Activated CD8-positive, alpha-beta T cell treated with anti-CD3 and anti-CD28 coated beads for 36 hours (primary cell): ENCODE data around the gene NKD2. TPM values are rescaled to one million over a fixed set of nuclear protein-coding genes. Genes with fewer than 3 reads are reported as not detected.

Experiments
- ATAC-seq: fragments of 200-7000 bp; cut with Tn5 transposase; one replicate; pipeline ENCODE4 v1.10.0; 2021; ENCODE audit warnings: mild to moderate bottlenecking, moderate library complexity
- CTCF ChIA-PET: fragments of 350-600 bp; sonication (Branson Sonifier 250); formaldehyde crosslinking; loops from one replicate; lab custom pipeline; 2021; ENCODE audit warnings: antibody characterized with exemption; lab: Charles Lee
- POLR2A ChIA-PET: fragments of 350-600 bp; sonication (Branson Sonifier 250); formaldehyde crosslinking; loops from one replicate; lab custom pipeline; 2021; ENCODE audit warnings: antibody characterized with exemption; lab: Charles Lee
- DNase-seq: peaks from one replicate; pipeline ENCODE4 v3.0.0-alpha.2; 2020
- H3K27ac Mint-ChIP-seq: one replicate; pipeline ENCODE4 v1.8.0; 2021; ENCODE audit warnings: mild to moderate bottlenecking, mixed read lengths
- H3K27me3 Mint-ChIP-seq: one replicate; pipeline ENCODE4 v1.8.0; 2021; ENCODE audit warnings: mixed read lengths
- H3K36me3 Mint-ChIP-seq: one replicate; pipeline ENCODE4 v1.8.0; 2021; ENCODE audit warnings: low read depth, mixed read lengths
- H3K4me1 Mint-ChIP-seq: one replicate; pipeline ENCODE4 v1.8.0; 2021; ENCODE audit warnings: low read depth, mixed read lengths
- H3K4me3 Mint-ChIP-seq: one replicate; pipeline ENCODE4 v1.8.0; 2021; ENCODE audit warnings: mild to moderate bottlenecking, moderate library complexity, mixed read lengths
- H3K9me3 Mint-ChIP-seq: one replicate; pipeline ENCODE4 v1.8.0; 2021; ENCODE audit warnings: mixed read lengths
- CTCF ChIP-seq: fragments of 200-600 bp; IDR thresholded peaks from one replicate; pipeline ENCODE4 v1.8.0; 2022; ENCODE audit warnings: antibody characterized with exemption, mild to moderate bottlenecking
- intact Hi-C: fragments of 100-400 bp; cut with micrococcal nuclease; formaldehyde crosslinking; loops from one replicate; pipeline ENCODE4 v1.10.0; 2022
- total RNA-seq, 2 experiments: library from RNA; stranded (reverse); gene quantifications; one replicate each; pipeline ENCODE4 v1.2.3, GENCODE V29; 2021

Gene NKD2
- total RNA-seq, 2 experiments from 2014 or later: 1.5 to 2.3 TPM

- Mint-ChIP-seq H3K4me3 (no peak overlapping the region), H3K9me3 (no peaks in the 10 kb centered on the region), H3K27ac (no peak overlapping the region), H3K36me3 (no peaks in the 10 kb centered on the region), H3K27me3 (peaks cover 2% of the 10 kb centered on the region), H3K4me1 (peaks cover 14% of the 10 kb centered on the region)
- ATAC-seq (peak; percentile 42), DNase-seq (no peak)
- ChIA-PET CTCF (no interaction called here), POLR2A (no interaction called here)
- TF ChIP-seq CTCF: no peak
- intact Hi-C loops: no loop called here
These were observed 29.3 kb upstream of the NKD2 start for GRCh38 chr5:979100-979817.

GRCh38 chr5:980001-980588 is 28.5 kb upstream of the NKD2 start:
- peaks cover 2% of the 10 kb centered on the region for H3K9me3 Mint-ChIP-seq
- DNase-seq (no peak), ATAC-seq (no peak)
- H3K36me3 Mint-ChIP-seq: no peaks in the 10 kb centered on the region
- no peak overlapping the region for H3K4me3 Mint-ChIP-seq
- intact Hi-C loops: no loop called here
- H3K4me1 Mint-ChIP-seq: peaks cover 15% of the 10 kb centered on the region
- no peak overlapping the region for H3K27ac Mint-ChIP-seq
- peaks cover 7% of the 10 kb centered on the region for H3K27me3 Mint-ChIP-seq
- ChIA-PET POLR2A (no interaction called here), CTCF (no interaction called here)
- no peak for TF ChIP-seq CTCF

- ATAC-seq (no peak), DNase-seq (no peak)
- Mint-ChIP-seq H3K27ac (no peak overlapping the region), H3K36me3 (no peaks in the 10 kb centered on the region), H3K4me3 (no peak overlapping the region), H3K4me1 (peaks cover 15% of the 10 kb centered on the region), H3K27me3 (peaks cover 7% of the 10 kb centered on the region), H3K9me3 (peaks cover 2% of the 10 kb centered on the region)
- ChIA-PET POLR2A (no interaction called here), CTCF (no interaction called here)
- TF ChIP-seq CTCF: no peak
- intact Hi-C loops: no loop called here
These were observed 27.6 kb upstream of the NKD2 start for GRCh38 chr5:980966-981365.

- ChIA-PET POLR2A (no interaction called here), CTCF (interaction anchor here (0.8 kb wide), 1 partner anchor 58 kb away, joined by 3 read pairs; no protein-coding TSS in a partner anchor)
- TF ChIP-seq CTCF: no peak
- DNase-seq (no peak), ATAC-seq (no peak)
- H3K27me3 Mint-ChIP-seq: peaks cover 7% of the 10 kb centered on the region
- no peak overlapping the region for H3K27ac Mint-ChIP-seq
- intact Hi-C loops: no loop called here
- H3K36me3 Mint-ChIP-seq: no peaks in the 10 kb centered on the region
- H3K4me3 Mint-ChIP-seq: no peak overlapping the region
- H3K9me3 Mint-ChIP-seq: peaks cover 2% of the 10 kb centered on the region
- peaks cover 15% of the 10 kb centered on the region for H3K4me1 Mint-ChIP-seq
These were observed 27.1 kb upstream of the NKD2 start for GRCh38 chr5:981456-981855.
